T follicular helper cell (primary cell): ENCODE measurements around the gene TSC2.

Experiments
- DNase-seq: peaks from one replicate; pipeline ENCODE4 v3.0.0-alpha.2; 2020; ENCODE audit warnings: low read depth
- total RNA-seq, 2 experiments: gene quantifications; one replicate each; lab custom pipeline; 2026; lab: John Stamatoyannopoulos, UW

Gene TSC2
- 90.4 to 132 reads per million in 2 experiments for total RNA-seq

DNA sequence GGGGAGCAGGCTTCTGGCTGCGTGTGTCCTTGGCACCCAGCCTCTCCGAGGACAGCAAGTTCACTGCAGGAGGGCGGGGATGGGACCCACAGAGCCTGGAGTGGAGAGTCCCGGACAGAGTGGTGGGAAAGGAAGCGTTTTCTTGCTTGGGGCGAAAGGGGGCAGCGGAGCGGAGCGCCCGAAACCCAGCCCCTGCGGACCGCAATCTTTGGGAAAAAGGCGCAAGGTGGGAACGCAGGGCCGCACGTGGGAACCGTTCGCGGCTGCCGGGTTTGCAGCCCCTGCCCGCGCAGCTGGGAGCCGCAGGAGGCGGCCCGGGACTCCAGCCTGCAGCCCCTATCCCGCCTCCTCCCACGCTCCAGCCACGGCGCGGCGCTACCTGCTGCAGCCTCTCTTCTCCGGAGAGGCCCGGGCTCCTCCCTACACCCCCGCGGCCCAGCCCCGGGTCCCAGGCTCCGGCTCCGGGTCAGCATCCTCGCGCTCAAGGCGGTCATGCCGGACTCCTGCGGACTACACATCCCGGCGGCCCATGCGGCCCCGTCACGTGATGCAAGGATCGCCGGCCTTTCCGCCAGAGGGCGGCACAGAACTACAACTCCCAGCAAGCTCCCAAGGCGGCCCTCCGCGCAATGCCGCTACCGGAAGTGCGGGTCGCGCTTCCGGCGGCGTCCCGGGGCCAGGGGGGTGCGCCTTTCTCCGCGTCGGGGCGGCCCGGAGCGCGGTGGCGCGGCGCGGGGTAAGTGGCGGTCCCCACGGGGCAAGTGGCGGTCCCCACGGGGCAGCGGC lies at the start of gene TSC2, which contains the start of gene NTHL1:
Gene TSC2 (plus strand): TSS at position 656 of the 786 bp plus-strand sequence. CDS start 631 bp downstream, outside the sequence.
Gene NTHL1 (minus strand): TSS at position 505 of the 786 bp plus-strand sequence. CDS start 11 bp downstream, at position 494.
- peak; percentile 84 for DNase-seq

DNA sequence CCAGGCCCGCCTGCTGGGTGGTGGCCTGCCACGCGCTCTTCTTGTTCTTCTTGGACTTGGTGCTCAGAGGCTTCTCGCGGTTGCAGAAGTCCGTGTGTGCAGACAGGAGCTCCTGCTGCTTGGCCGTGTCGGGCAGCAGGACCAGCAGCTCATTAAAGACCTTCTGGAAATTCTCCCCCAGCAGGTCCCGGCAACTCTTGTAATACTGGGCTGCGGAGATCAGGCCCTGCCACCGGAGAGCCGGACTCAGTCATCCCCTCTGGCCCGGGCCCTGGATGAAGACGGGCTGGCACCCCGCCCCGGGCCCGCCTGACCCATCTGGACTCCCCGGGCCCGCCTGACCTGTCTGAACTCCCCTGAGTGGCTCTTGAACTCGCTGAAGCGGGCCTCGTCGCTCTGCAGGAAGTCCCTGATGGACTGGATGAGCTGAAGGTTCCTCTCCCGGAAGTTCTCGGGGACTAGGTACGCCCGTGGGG lies 49.4 kb upstream of the TSC2 start:
- no peak for DNase-seq

DNA sequence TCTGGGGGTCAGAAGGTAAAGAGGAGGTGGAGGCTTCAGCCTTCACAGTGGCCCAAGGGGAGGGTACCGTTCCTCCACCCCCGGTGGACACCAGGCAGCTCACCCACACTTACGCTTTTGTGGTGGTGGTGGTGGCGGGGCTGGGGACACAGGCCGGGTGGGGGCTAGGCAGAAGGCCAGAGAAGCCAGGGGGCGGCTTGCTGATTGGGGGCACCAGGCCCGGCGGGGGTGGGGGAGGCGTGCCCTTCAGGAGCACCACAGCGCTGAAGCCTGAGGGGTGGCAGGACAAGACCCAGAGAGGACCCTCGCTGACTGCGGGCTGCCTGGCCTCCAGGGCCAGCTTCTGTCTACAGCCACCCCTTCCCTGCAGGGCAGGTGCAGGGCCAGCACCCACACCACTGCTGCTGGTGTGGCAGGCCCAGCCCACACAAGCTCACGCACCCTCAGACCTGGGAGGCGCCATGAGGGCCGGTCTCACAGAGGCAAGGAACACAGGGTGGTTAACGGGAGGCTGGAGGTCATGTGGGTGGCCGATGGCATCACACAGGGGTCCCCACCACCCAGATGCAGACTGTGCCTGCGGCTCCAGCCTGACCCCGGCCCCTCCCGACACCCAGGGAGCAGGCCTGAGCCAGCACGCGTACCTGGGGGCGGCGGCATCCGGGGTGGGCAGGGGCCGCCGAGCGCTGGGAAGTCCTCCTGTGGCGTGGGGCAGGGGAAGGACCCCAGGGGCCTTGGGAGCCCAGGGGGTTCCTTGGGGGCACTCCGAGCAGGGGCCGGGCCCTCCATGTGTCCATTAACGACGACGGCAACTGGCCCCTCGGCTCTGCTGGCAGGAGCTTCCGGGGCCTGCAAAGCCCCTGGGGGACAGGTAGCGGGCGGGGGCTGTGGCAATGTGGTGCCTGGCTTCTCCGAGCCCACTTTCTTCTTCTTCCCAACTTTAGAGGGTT lies 48.7 kb upstream of the TSC2 start:
- DNase-seq, result no peak

DNA sequence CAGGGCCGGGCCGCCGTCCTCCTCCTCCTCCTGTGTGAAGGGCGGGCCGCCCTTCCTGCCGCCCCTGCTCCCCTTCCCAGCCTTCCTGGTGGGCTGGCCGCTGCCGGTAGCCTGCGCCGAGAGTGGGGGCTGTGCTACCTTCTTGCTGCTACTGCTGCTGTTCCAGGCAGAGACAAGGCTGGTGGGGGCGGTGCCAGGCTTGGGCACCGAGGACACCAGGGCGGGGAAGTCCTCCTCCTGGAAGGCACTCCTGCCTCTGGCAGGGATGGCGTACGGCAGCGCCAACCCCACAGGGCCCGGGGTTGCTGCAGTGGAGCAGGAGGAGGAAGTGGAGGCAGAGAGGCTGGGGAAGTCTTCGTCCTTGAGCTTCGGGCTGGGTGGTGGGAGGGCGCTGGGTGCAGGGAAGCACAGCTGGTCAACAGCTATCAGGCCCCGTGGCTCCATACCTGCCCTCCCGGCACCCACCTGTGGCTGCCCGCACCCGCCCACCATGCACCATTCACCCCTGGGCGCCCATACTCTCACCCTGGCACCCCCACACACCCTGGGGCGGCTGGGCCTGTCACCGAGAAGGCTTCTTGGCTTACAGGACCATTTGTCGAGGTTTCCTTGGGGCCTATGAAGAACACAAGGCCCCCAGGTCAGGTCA lies 47.8 kb upstream of the TSC2 start:
- no peak for DNase-seq

DNA sequence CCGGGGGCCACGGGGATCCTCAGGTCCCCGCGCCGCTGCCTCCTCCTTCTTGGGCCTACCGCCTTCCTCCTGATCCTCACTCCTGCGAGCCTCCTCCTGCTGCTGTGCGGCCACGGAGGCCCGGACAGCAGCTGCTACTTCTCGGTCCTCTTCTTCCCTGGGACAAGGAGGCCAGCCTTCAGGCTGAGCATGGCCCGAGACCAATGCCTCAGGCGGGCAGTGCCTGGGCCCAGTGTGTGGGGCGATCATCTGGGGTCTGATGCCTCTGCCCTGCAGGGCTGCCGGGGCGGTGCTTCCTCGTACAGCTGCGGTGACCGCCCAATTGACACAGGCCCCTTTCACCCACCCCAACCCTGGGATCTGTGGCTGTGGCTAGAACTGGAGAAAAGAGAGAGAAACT lies 46.8 kb upstream of the TSC2 start:
- no peak for DNase-seq

DNA sequence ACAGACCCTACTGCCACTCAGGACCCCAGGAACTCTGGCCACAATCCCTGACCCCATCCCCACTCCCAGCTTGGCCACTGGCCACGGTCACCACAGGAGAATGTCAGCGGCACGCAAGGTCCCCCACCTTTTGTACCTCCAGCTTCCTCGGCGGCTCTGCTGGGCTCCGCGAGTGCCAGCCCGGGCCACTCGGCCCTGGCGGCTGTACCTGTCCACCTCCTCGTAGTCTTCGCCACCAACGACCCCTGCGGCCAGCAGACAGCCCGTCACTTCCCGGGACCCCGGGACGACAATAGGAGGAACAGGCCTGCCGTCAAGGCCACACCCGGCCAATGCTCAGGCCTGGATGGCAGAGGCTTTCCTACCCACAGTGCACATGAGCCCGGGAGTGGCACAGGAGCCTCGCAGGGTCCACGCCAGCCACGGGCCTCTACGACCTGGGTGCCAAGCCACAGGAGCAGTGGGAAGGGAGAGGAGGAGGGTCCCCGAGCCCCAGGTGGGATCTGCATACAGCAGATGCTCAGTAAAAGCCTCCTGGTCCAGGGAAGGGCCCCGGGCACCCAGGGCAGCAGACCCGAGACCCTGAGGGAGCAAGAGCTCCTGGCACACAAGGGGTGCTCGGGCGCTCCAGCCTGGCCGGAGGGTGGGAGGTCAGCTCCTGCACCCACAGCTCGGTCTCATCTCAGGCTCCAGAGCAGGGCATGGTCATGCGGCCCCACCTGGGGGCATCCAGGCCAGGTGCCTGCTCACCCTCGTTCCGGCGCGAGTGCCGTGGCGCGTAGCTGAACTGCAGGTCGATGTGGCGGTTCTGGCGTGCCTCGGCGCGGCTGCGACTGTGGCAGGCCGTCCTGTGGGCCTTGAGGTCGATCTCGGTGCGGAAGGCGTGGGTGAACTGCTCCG lies 46.1 kb upstream of the TSC2 start:
- no peak for DNase-seq

DNA sequence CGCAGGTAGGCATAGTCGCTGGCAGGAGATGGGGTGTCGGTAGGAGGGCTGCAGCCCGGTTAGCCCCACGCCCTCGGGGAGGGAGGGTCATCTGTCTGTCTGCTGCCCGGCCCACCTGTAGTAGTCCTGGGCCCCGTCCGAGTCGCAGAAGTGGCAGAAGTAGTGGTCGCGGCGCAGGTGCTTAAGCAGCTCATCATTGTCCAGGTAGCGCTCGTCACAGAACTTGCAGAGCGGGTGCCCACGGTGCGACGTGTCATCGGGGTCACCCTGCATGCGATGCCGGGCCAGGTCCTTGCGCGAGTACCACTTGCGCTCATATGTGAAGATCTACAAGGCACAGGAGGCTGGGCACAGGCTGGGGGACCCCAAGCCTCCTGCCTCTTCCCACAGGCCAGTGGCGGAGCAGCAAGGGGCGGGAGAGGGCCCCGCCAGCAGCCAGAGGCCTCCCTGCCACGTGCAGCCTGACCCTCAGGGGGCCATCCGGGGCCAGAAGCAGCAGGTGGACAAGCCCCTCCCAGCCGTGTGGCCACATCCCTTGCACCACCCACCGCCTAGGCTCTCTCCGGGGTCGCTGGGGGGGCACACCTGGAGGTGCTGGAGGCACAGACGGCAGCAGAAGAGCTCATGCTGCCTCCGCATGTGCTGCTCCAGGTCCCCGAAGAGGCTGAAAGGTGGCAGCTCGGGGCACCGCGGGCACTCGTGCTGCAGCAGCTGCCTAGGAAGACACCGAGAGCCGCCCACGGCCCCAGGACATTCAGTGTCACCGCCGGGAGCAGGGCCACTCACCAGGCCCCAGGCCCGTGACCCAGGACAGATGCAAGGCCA lies 45.2 kb upstream of the TSC2 start:
- no peak for DNase-seq

DNA sequence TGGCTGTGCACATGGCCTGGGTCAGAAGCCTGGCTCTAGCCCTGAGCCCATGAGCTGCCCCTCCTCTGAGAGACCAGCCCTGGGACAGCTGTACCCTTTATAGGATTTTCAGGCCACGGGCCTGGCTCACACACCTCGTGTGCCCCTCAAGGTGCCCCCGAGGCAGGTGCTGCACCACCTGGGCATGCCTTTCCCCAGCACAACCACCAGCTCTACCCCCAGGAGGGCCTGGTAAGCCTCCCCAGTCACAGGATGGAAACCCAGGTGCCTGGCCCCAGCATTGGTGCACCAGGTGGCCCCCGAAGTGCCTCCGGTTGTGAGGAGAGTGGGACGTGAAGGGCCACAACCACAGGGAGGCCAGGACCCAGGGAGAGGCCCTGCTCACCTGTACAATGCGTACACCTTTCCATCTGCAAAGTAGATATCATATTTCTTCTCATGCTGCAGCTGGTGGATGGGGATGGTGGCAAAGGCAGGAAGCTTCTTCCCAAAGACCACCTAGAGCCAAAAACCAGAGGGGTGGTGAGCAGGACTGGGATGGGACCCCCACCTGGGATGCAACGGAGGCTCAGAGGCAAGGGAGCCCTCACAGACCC lies 44.5 kb upstream of the TSC2 start:
- no peak for DNase-seq

DNA sequence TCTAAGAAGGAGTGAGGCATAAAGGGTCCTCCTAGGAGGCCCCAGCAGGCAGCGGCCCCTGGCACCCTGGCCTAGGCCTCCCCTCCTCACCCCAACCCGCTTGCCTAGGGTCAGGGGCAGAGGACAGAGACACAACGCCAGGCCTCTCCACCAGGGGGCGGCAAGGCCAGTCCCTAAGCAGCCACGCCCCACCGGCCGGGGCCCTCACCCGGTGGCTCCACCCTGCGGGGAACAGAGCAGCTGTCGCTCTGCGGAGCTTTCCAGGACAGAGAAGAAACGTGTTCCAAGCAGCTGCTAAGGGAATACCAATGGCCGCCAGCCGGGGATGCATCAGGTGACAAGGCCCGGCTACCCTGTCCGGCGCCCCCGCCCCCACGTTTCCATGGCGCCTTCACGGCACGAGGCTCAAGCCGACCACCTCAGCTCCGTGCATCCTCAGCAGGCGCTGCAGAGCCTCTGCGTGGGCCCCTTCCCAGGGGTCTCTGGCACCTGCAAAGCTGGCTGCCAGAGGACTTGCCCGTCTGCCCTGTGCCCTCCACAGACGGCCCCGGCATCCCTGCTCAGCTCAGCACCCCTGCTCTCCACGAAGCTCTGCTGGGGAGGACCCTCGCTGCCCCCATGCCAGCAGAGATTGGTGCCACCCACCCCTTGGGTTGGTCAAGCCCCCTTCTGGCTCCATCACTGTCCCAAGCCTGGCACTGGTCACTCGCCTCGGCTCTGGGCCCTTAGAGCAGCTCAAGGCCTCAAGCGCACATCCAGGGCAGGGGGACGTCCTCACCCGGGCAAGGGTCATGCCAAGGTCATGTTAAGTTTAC lies 43.8 kb upstream of the TSC2 start:
- DNase-seq, result peak; percentile 82

DNA sequence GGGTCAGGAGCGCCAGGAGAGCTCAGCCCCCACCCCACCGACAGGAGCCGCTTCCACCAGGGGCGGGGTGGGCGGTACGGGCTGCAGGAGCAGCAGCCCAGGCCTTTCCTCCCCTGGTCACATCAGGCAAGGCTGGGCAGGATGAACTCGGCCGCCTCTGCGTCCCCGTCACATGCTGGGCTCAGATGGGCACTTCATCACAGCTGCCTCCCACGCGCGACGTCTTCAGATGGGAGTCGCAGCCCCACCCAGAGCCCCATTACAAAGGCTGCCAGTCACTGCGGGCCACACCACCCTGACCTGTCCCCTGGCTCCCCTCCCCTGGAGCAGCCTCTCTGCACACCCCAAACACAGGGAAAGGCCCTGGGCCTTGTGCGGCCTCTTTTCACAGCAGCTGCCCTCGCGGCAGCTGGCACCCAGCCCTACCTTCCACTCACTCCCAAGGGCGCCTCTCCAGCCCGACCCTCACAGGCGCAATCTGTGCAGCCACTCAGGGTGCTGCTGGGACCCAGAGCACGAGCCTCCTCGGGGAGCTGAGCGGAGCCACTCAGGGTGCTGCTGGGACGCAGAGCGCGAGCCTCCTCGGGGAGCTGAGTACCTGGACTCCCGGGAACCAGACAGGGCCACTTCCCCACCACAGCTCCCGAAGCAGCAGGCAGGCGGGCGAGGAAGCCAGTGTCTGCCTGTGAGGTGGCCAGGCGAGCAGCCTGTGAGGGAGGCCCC lies 42.8 kb upstream of the TSC2 start:
- DNase-seq, result no peak

DNA sequence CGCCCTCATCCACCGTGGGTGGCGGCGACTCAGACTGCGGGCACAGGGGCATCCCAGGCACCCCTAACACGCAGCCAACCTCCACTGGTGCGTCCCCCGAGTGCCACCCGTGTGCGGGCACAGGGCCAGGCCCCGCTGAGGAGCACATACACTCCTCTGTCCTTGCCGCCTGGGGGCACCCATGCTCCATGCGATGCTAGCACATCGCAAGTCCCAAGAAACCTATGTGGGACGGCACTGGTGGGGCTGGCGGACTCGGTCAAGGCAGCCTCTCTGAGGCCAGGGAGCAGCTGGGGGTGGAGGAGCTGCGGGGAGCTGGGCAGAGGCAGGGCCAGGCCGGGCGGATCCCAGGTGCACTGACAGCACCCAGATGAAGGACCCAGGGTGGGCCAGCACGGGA lies 42.1 kb upstream of the TSC2 start:
- no peak for DNase-seq

DNA sequence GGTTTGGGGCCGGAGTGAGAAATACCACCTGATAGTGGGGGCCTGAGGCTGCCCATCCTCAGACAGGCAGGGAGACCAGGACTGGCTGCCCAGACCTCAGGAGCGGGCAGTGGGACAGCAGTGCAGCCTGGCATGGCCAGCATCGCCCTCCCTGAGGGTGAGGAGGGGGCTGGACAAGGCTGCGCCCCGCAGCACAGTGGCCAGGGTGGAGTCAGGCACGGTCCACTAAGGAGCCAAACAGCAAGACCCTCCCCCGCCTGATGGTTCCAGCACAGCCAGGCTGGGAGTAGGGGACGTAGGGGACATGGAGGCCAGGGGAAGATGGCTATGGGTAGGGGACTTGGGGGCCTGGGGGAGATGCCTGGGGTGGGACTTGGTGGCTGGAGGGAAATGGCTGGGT lies 41.5 kb upstream of the TSC2 start:
- no peak for DNase-seq

DNA sequence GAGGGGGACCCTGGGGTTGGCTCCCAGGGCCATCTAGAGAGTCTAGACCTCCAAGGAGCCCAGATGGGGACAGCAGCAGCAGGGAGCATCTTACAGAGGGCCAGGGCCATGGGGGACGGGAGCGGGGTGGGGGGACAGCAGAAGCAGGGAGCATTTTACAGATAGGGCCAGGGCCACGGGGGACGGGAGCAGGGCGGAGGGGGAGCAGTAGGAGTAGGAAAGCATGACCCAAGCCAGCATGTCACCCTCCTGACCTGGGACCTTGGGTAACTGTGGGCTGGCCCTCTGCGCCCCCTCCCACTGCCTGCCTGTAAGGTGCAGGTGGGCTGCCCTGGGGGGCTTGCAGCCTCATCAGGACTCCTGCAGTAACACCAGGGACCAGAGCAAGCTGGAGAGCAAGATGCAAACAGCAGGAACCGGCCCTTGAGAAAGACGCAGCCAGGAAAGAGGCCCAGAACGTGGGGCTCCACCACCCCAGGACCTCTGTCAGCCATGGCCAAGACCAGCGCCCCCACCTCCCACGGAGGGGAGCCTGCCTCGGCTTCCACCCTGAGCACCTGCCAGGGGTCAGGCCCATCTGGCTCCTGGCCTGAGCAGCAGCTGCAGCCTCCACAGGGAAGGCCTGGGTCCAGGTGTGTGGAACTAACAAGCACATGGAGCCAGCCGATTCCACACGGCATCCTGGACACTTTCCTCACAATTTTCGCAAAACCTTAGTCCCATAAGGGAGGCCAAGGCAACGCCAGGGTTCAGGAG lies 40.5 kb upstream of the TSC2 start:
- no peak for DNase-seq

DNA sequence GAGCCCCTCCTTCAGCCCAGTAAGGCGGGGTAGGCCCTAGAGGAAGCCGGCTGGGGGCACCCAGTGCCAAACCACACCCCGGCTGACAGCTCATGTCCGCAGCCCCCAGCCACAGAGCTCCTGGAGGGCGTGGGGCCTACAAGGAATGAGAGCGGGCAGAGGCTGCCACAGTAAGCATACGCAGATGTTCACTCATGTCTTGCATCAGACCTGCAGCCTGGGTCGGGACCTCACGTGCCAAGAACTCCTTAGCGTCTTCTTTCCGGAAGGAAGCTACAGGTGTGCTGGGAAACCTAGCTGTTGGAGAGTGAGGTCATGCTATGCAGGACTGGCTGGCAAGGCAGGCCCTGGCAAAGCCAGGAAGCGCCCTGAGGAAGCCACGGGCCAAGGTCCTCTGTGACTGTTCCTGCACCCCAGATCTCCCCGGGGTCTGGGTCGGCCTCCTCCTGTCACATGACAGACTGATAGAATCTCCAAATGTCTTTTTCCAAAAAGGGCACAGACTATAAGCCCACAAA lies 39.7 kb upstream of the TSC2 start:
- no peak for DNase-seq

DNA sequence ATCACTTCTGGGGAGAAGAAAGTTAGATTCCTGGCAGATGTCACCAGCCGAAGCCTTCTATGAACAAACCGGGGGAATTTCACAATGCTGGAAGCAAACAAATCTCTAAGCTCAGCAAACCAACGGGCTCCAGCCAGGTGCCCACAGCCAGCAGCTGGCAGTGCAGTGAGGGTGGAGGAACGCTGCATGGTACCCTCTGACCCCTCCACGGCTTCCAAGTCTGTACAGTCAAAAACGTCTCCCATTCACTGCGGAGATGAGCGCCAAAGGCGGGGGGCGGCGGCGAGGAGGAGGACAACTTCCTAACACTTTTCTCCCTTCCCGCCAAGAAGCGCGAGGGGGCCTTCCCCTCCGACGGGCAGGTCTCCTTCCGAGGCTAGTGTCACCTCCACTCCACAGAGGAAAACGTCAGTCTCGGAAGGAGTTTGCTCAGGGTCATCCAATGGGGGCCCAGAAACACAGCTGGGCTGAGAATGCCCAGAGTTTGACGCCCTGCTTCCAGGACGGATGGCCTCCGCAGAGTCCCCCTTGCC lies 39.1 kb upstream of the TSC2 start:
- DNase-seq, result no peak

DNA sequence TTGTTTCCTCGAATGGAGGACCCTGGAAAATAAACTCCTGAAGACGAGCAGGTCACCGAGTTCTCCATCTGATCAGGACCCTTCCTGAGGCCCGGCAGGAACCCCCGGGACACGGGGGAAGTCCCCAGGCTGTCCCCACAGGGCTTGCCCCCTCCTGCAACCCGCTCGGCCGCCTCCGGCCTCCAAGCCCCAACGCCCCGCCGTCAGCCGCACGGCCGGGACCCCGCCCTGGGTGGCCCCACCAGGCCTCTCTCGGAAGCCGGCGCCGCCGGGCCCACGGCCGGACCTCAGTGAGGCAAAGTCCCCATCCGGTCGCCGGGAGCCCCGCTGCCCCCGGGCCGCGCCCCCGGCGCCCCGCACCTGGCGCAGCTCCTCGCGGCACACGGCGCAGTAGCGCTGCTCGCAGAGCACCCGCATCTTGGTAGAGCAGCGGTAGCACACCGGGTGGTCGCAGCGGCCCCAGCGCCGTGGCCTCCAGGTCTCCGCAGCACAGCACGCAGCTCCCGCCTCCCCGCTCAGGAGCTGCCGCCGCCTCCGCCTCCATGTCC lies 38.5 kb upstream of the TSC2 start:
- DNase-seq, result no peak
